Spleen (tissue), 7 donors: Measurements from ENCODE around the gene NANS.

ENCODE experiments used
- CTCF ChIP-seq, 11 experiments: fragments of 200-600 bp in 7 of 11; fragments of 450-650 bp in 4 of 11; sonication (generic) in 4 of 11; IDR thresholded peaks in 8 of 11; conservative IDR thresholded peaks in 3 of 11; 1 replicate in 7 of 11; 2 replicates in 4 of 11; pipeline versions ENCODE4 v1.4.0 to v1.8.0; 2016 to 2021; ENCODE audit warnings: antibody characterized with exemption in 11 of 11, inconsistent platforms in 4 of 11, mild to moderate bottlenecking in 1 of 11
- POLR2A ChIP-seq, 3 donors: fragments of 450-650 bp; IDR thresholded peaks; one replicate each; pipeline ENCODE4 v1.5.1; 2017; ENCODE audit warnings: antibody characterized with exemption in 3 of 3, mild to moderate bottlenecking in 1 of 3
- POLR2AphosphoS5 ChIP-seq, 3 donors: sonication (generic); formaldehyde crosslinking; IDR thresholded peaks; one replicate each; pipeline ENCODE4 v1.5.1; 2017; ENCODE audit warnings: antibody characterized with exemption in 3 of 3
- donor health status: DM: no; HTN: no; CAD: no; lungs with moderate emphysema.
- donor health status: DM: no; HTN: no; CAD: no.
- donor health status: DM: no; HTN: no; CAD: no.

- TF ChIP-seq CTCF (IDR thresholded peaks at IDR 0.05 in 8 of 11, conservative IDR thresholded peaks at IDR 0.05 in 3 of 11) (no peak), POLR2A (IDR thresholded peaks at IDR 0.05) (no peak), POLR2AphosphoS5 (IDR thresholded peaks at IDR 0.05) (no peak)
Measured at GRCh38 chr9:98084396-98084795, 27.9 kb downstream of the NANS start.
